SK-N-SH (cell line): ENCODE data around the gene TUBGCP2. TPM values are rescaled to one million over a fixed set of nuclear protein-coding genes. Genes with fewer than 3 reads are reported as not detected.

Experiments
- CTCF ChIA-PET: fragments of 300-600, 350-600 bp; formaldehyde crosslinking; extraction: SDS; loops from one replicate; lab custom pipeline; 2021; lab: Yijun Ruan, JAX
- POLR2A ChIA-PET: fragments of 350-600 bp; sonication (Branson Sonifier 250); formaldehyde crosslinking; extraction: SDS; loops from one replicate; lab custom pipeline; 2020; ENCODE audit warnings: antibody characterized with exemption, inconsistent platforms; lab: Yijun Ruan, JAX
- DNase-seq: peaks from one replicate; pipeline ENCODE4 v3.0.0; 2012
- H2AFZ ChIP-seq: fragments of 200-600 bp; sonication (generic); 2 replicates; pipeline ENCODE4 v1.8.1; 2016; ENCODE audit warnings: antibody characterized with exemption, mild to moderate bottlenecking, low read depth
- H3F3A ChIP-seq: fragments of 200-600 bp; sonication (generic); replicated peaks from 2 replicates; pipeline ENCODE3; 2016; ENCODE audit warnings: antibody characterized with exemption, mild to moderate bottlenecking; ENCODE audit not compliant: insufficient read depth
- H3K27ac ChIP-seq, 2 experiments: fragments of 200-500 bp in 1 of 2; fragments of 200-600 bp in 1 of 2; sonication (Bioruptor generic) in 1 of 2; sonication (generic), shearing (Covaris generic) in 1 of 2; 2 replicates each; pipeline versions ENCODE4 v1.5.1 to v1.6.1; 2014 to 2016; ENCODE audit warnings: low read depth in 2 of 2, inconsistent platforms in 1 of 2, low read length in 1 of 2, mild to moderate bottlenecking in 1 of 2, mixed read lengths in 1 of 2
- H3K27me3 ChIP-seq: fragments of 200-600 bp; sonication (generic), shearing (Covaris generic); 2 replicates; pipeline ENCODE4 v1.6.1; 2016; ENCODE audit warnings: mixed run types; ENCODE audit not compliant: insufficient read depth
- H3K36me3 ChIP-seq, 2 experiments: fragments of 200-500 bp in 1 of 2; fragments of 200-600 bp in 1 of 2; sonication (Bioruptor generic) in 1 of 2; sonication (generic) in 1 of 2; replicated peaks in 1 of 2; 2 replicates each; pipeline versions ENCODE3 to v1.5.1; 2014 to 2016; ENCODE audit warnings: low read length in 1 of 2, mild to moderate bottlenecking in 1 of 2; ENCODE audit not compliant: insufficient read depth in 2 of 2, control insufficient read depth in 1 of 2
- H3K4me1 ChIP-seq, 2 experiments: fragments of 200-500 bp in 1 of 2; fragments of 200-600 bp in 1 of 2; sonication (Bioruptor generic) in 1 of 2; sonication (generic), shearing (Covaris generic) in 1 of 2; 2 replicates each; pipeline versions ENCODE4 v1.5.1 to v1.6.1; 2014 to 2016; ENCODE audit warnings: low read depth in 1 of 2, low read length in 1 of 2, mixed run types in 1 of 2; ENCODE audit not compliant: insufficient read depth in 2 of 2, control insufficient read depth in 1 of 2
- H3K4me2 ChIP-seq: fragments of 200-600 bp; sonication (generic), shearing (Covaris generic); 2 replicates; pipeline ENCODE4 v1.6.1; 2017; ENCODE audit warnings: mixed run types
- H3K4me3 ChIP-seq, 2 experiments: fragments of 200-500 bp in 1 of 2; fragments of 200-600 bp in 1 of 2; sonication (Bioruptor generic) in 1 of 2; sonication (generic), shearing (Covaris generic) in 1 of 2; 2 replicates each; pipeline versions ENCODE4 v1.5.1 to v1.8.1; 2014 to 2016; ENCODE audit warnings: low read depth in 2 of 2, inconsistent platforms in 1 of 2, low read length in 1 of 2, mild to moderate bottlenecking in 1 of 2, mixed read lengths in 1 of 2, moderate library complexity in 1 of 2
- H3K79me2 ChIP-seq: fragments of 200-600 bp; sonication (generic); 2 replicates; pipeline ENCODE4 v1.8.1; 2017; ENCODE audit warnings: mild to moderate bottlenecking; ENCODE audit not compliant: insufficient read depth
- H3K9ac ChIP-seq: fragments of 200-600 bp; sonication (generic); 2 replicates; pipeline ENCODE4 v1.6.1; 2017; ENCODE audit warnings: mixed run types
- H3K9me2 ChIP-seq: fragments of 200-600 bp; sonication (generic); 2 replicates; pipeline ENCODE4 v1.6.1; 2017; ENCODE audit warnings: mixed run types
- H3K9me3 ChIP-seq: fragments of 200-600 bp; sonication (generic); 2 replicates; pipeline ENCODE4 v1.6.1; 2017; ENCODE audit warnings: mixed run types, mild to moderate bottlenecking, moderate library complexity
- H4K20me1 ChIP-seq: fragments of 200-600 bp; sonication (generic); 2 replicates; pipeline ENCODE4 v1.6.1; 2017; ENCODE audit warnings: mild to moderate bottlenecking, mixed run types; ENCODE audit not compliant: insufficient read depth
- EP300 ChIP-seq, 2 experiments: IDR thresholded peaks; 2 replicates each; pipeline versions ENCODE4 v1.4.0 to v1.6.1; 2012; ENCODE audit warnings: borderline replicate concordance in 1 of 2, low read depth in 1 of 2, low read length in 1 of 2
- FOSL2 ChIP-seq: IDR thresholded peaks from 2 replicates; pipeline ENCODE4 v1.4.0; 2012; ENCODE audit warnings: low read depth, mild to moderate bottlenecking, moderate library complexity, borderline replicate concordance
- GABPA ChIP-seq: IDR thresholded peaks from 2 replicates; pipeline ENCODE4 v1.4.0; 2012; ENCODE audit warnings: low read depth, mild to moderate bottlenecking
- MXI1 ChIP-seq: IDR thresholded peaks from 2 replicates; pipeline ENCODE4 v1.6.1; 2012; ENCODE audit warnings: mild to moderate bottlenecking, low read depth, low read length, improper control_type of control experiment
- NFIC ChIP-seq: IDR thresholded peaks from 2 replicates; pipeline ENCODE4 v1.4.0; 2012; ENCODE audit warnings: borderline replicate concordance
- RAD21 ChIP-seq: IDR thresholded peaks from 2 replicates; pipeline ENCODE4 v1.6.1; 2012; ENCODE audit warnings: mild to moderate bottlenecking, low read length
- REST ChIP-seq: IDR thresholded peaks from 2 replicates; pipeline ENCODE4 v1.6.1; 2012; ENCODE audit warnings: mild to moderate bottlenecking, low read depth, low read length, moderate library complexity
- RXRA ChIP-seq: IDR thresholded peaks from 2 replicates; pipeline ENCODE4 v1.4.0; 2012; ENCODE audit warnings: low read depth, mild to moderate bottlenecking, borderline replicate concordance
- SMC3 ChIP-seq: IDR thresholded peaks from 2 replicates; pipeline ENCODE4 v1.6.1; 2012; ENCODE audit warnings: low read depth, low read length, improper control_type of control experiment
- TCF12 ChIP-seq: IDR thresholded peaks from 2 replicates; pipeline ENCODE4 v1.4.0; 2012
- TEAD4 ChIP-seq: IDR thresholded peaks from 2 replicates; pipeline ENCODE4 v1.4.0; 2012; ENCODE audit warnings: mild to moderate bottlenecking, borderline replicate concordance; ENCODE audit not compliant: insufficient read depth
- USF1 ChIP-seq: IDR thresholded peaks from 2 replicates; pipeline ENCODE4 v1.4.0; 2012; ENCODE audit warnings: low read depth, borderline replicate concordance
- WGBS: methylation state at CpG from one replicate; pipeline ENCODE4 v1.1.6; 2017; ENCODE audit warnings: low lambda C conversion rate; 5-methylcytosine and 5-hydroxymethylcytosine counted together
- polyA plus RNA-seq, 3 experiments: library from polyadenylated mRNA; depleted of rRNA; stranded (reverse); fragments of >200 nt; gene quantifications; 2 replicates each; pipeline ENCODE4 v1.2.3, GENCODE V29; 2012
- TF ChIP-seq, protein P1 (sequence below): fragments of 150-350 bp; IDR thresholded peaks from 2 replicates; pipeline ENCODE4 v1.6.1; 2016; ENCODE audit warnings: mild to moderate bottlenecking, low read depth, low read length
- TF ChIP-seq, protein P2 (sequence below): fragments of 150-350 bp; IDR thresholded peaks from 2 replicates; pipeline ENCODE4 v1.6.1; 2017; ENCODE audit warnings: antibody characterized with exemption, low read length, low read depth, borderline replicate concordance
- TF ChIP-seq, protein P3 (sequence below): IDR thresholded peaks from 2 replicates; pipeline ENCODE4; 2012

Gene TUBGCP2
- polyA plus RNA-seq, 1 of the 3 experiments (the other 2 are of a cell fraction): 49.1 TPM

DNA sequence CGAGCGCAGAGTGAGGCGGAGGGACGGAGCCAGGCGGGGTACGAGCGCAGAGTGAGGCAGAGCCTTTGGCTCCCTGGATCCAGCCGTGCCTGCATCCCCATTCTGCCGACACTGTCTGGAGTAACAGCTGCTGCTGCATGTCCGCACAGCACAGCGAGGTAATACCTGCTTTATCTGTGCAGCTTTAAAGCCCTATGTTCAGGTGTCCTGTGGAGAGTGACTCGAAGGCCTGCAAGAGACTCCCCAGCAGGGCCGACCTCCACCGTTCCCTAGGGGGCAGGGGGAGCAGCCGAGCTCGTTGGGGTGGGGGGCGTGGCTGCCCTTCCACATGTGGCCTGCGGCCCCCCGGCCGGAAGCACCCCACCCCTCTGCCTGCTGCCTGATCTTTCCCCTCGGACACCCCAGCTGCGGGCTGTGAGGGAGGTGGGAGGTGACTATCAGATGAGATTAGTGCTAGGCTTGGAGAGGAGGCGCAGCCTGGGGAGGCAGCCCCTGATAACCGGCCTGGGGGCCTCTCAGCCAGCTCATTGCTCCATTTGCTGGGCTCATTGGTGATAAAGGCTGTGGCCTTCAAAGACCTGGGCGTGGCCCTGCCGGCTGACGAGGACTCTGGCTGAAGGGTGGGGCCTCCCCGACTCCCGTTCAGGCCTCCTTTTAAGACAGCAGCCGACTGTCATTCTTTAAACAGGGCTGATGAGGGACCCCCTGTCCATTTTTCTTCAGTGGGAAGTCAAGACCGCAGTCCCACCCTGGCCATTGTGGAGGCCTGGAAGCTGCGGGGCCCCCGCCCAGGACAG is 63.0 kb downstream of the TUBGCP2 start:
- TF ChIP-seq USF1 (no peak), RAD21 (no peak), GABPA (no peak), EP300 (IDR thresholded peaks at IDR 0.05; ENCODE audit: borderline replicate concordance in 1 of 2, low read depth in 1 of 2, low read length in 1 of 2) (no peak), RXRA (no peak), REST (no peak), NFIC (no peak), FOSL2 (no peak), MXI1 (no peak), TEAD4 (no peak), TCF12 (no peak), SMC3 (no peak)
- TF ChIP-seq, protein P1, sequence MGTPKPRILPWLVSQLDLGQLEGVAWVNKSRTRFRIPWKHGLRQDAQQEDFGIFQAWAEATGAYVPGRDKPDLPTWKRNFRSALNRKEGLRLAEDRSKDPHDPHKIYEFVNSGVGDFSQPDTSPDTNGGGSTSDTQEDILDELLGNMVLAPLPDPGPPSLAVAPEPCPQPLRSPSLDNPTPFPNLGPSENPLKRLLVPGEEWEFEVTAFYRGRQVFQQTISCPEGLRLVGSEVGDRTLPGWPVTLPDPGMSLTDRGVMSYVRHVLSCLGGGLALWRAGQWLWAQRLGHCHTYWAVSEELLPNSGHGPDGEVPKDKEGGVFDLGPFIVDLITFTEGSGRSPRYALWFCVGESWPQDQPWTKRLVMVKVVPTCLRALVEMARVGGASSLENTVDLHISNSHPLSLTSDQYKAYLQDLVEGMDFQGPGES: no peak
- TF ChIP-seq, protein P2, sequence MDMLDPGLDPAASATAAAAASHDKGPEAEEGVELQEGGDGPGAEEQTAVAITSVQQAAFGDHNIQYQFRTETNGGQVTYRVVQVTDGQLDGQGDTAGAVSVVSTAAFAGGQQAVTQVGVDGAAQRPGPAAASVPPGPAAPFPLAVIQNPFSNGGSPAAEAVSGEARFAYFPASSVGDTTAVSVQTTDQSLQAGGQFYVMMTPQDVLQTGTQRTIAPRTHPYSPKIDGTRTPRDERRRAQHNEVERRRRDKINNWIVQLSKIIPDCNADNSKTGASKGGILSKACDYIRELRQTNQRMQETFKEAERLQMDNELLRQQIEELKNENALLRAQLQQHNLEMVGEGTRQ: no peak
- TF ChIP-seq, protein P3, sequence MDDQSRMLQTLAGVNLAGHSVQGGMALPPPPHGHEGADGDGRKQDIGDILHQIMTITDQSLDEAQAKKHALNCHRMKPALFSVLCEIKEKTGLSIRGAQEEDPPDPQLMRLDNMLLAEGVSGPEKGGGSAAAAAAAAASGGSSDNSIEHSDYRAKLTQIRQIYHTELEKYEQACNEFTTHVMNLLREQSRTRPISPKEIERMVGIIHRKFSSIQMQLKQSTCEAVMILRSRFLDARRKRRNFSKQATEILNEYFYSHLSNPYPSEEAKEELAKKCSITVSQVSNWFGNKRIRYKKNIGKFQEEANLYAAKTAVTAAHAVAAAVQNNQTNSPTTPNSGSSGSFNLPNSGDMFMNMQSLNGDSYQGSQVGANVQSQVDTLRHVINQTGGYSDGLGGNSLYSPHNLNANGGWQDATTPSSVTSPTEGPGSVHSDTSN: no peak
- CTCF ChIA-PET: no interaction called here
- Histone ChIP-seq H3K27me3 (no peaks in the 10 kb centered on the region), H3K9ac (no peak overlapping the region), H3K9me3 (no peaks in the 10 kb centered on the region), H4K20me1 (no peaks in the 10 kb centered on the region), H3K4me2 (no peak overlapping the region), H2AFZ (no peak overlapping the region), H3F3A (no peaks in the 10 kb centered on the region), H3K79me2 (no peaks in the 10 kb centered on the region), H3K4me3 (no peak overlapping the region), H3K4me1 (no peaks in the 10 kb centered on the region), H3K27ac (no peak overlapping the region), H3K9me2 (no peaks in the 10 kb centered on the region), H3K36me3 (no peaks in the 10 kb centered on the region)
- 87% methylated on average over 12 of the region's 33 CpGs for WGBS
- no peak for DNase-seq
- POLR2A ChIA-PET: no interaction called here
